Measurements from ENCODE around the gene DENND6B. TPM values are rescaled to one million over a fixed set of nuclear protein-coding genes. Genes with fewer than 3 reads are reported as not detected.

The DENND6B gene
- total and polyA plus RNA-seq, 2 donors (not counting 3 experiments of a cell fraction or from before 2014, with no cell fraction given): 4.1 to 5.9 TPM

GRCh38 chr22:50309601-50309991 is 17.2 kb downstream of the DENND6B start:
- BruUV-seq (replicated peaks): no TSS peak
- Histone ChIP-seq H3K27ac (ENCODE audit: insufficient read depth, low read depth, low read length) (no peak overlapping the region), H3K4me1 (ENCODE audit: control insufficient read depth, extremely low read depth, insufficient read depth, low read length) (peaks cover 31% of the 10 kb centered on the region), H2AFZ (ENCODE audit: low read depth, low read length) (no peak overlapping the region), H3K79me2 (ENCODE audit: control insufficient read depth, insufficient read depth, low read length) (peaks cover 20% of the 10 kb centered on the region), H3K9me3 (replicated peaks; ENCODE audit: control insufficient read depth, insufficient read depth, low read length) (no peaks in the 10 kb centered on the region), H4K20me1 (replicated peaks; ENCODE audit: control insufficient read depth, extremely low read depth, insufficient read depth, low read length) (no peaks in the 10 kb centered on the region), H3K9me1 (replicated peaks; ENCODE audit: control insufficient read depth, extremely low read depth, insufficient read depth, low read length) (no peaks in the 10 kb centered on the region), H3K9ac (replicated peaks; ENCODE audit: extremely low read depth, insufficient read depth, low read length) (no peak overlapping the region), H3K4me3 (replicated peaks in 1 of 3; ENCODE audit: insufficient read depth in 1 of 3, low read depth in 1 of 3, low read length in 3 of 3) (no peak overlapping the region), H3K4me2 (ENCODE audit: insufficient read depth, low read length) (no peak overlapping the region), H3K36me3 (ENCODE audit: control insufficient read depth in 2 of 2, extremely low read depth in 1 of 2, insufficient read depth in 2 of 2, low read length in 2 of 2) (peaks cover 0 to 2% of the 10 kb centered on the region in 2 experiments), H3K27me3 (ENCODE audit: control insufficient read depth in 2 of 2, insufficient read depth in 2 of 2, low read length in 2 of 2) (no peaks in the 10 kb centered on the region)
- no peak for FAIRE-seq
- DNase-seq (ENCODE audit: low read depth, low spot score): no peak
- CTCF ChIA-PET: interaction anchor here (1.4 to 3.8 kb wide), 3 partner anchors 12 to 32 kb away, joined by 3 to 16 read pairs (median 11); no protein-coding TSS in a partner anchor
- intact Hi-C loops (cut with micrococcal nuclease): loop anchor here (2.0 to 5.0 kb wide), 2 partner anchors 17 to 33 kb away; partner anchors contain the start of genes DENND6B and PPP6R2
- POLR2A ChIA-PET: no interaction called here
- dilution Hi-C loops (cut with MboI; ENCODE audit: extremely low pct_ligation_motif_present, low sequenced_read_pairs): no loop called here
- TF ChIP-seq FOS (IDR thresholded peaks at IDR 0.05; ENCODE audit: borderline replicate concordance, insufficient read depth, low read length) (no peak), POLR2A (IDR thresholded peaks at IDR 0.05; ENCODE audit: low read depth, low read length) (no peak)

- TF ChIP-seq EZH2 (IDR thresholded peaks at IDR 0.05; ENCODE audit: borderline replicate concordance, low read depth, low read length, severe bottlenecking): no peak
- no peak for TF ChIP-seq GATA2 (IDR thresholded peaks at IDR 0.05; ENCODE audit: insufficient read depth, insufficient read length, low read depth, low read length)
- no peak for TF ChIP-seq POLR2A (IDR thresholded peaks at IDR 0.05; ENCODE audit: low read depth, low read length)
- TF ChIP-seq FOS (IDR thresholded peaks at IDR 0.05; ENCODE audit: borderline replicate concordance, insufficient read depth, low read length): no peak
- no peak for TF ChIP-seq JUN (IDR thresholded peaks at IDR 0.05; ENCODE audit: borderline replicate concordance, insufficient read depth, insufficient read length, low read depth)
- TF ChIP-seq MYC (IDR thresholded peaks at IDR 0.05; ENCODE audit: low read depth, low read length): no peak
- TF ChIP-seq MAX (IDR thresholded peaks at IDR 0.05; ENCODE audit: insufficient read depth, insufficient read length): no peak
- no peak for TF ChIP-seq CTCF (IDR thresholded peaks at IDR 0.05; ENCODE audit: extremely low read depth in 1 of 2, insufficient read depth in 1 of 2, low read depth in 1 of 2, low read length in 2 of 2)
- no peak for TF ChIP-seq POLR2AphosphoS5 (IDR thresholded peaks at IDR 0.05; ENCODE audit: insufficient read depth, low read depth, low read length)
- POLR2A ChIA-PET: no interaction called here
These were observed 17.7 kb downstream of the DENND6B start for GRCh38 chr22:50308986-50309600.

More at GRCh38 chr22:50308986-50309600, 17.7 kb downstream of the DENND6B start:
- H3K4me2 ChIP-seq (ENCODE audit: insufficient read depth, low read length): no peak overlapping the region
- BruUV-seq (replicated peaks): no TSS peak
- no peak overlapping the region for H3K4me3 ChIP-seq (replicated peaks in 1 of 3; ENCODE audit: insufficient read depth in 1 of 3, low read depth in 1 of 3, low read length in 3 of 3)
- no peaks in the 10 kb centered on the region for H3K27me3 ChIP-seq (ENCODE audit: control insufficient read depth in 2 of 2, insufficient read depth in 2 of 2, low read length in 2 of 2)
- H3K27ac ChIP-seq (ENCODE audit: insufficient read depth, low read depth, low read length): no peak overlapping the region
- no peak for FAIRE-seq
- no peak overlapping the region for H2AFZ ChIP-seq (ENCODE audit: low read depth, low read length)
- dilution Hi-C loops (cut with MboI; ENCODE audit: extremely low pct_ligation_motif_present, low sequenced_read_pairs): no loop called here
- peaks cover 25% of the 10 kb centered on the region for H3K79me2 ChIP-seq (ENCODE audit: control insufficient read depth, insufficient read depth, low read length)
- CTCF ChIA-PET: interaction anchor here (1.4 to 3.8 kb wide), 3 partner anchors 12 to 32 kb away, joined by 3 to 16 read pairs (median 11); no protein-coding TSS in a partner anchor
- no peak for DNase-seq (ENCODE audit: low read depth, low spot score)
- peaks cover 27% of the 10 kb centered on the region for H3K4me1 ChIP-seq (ENCODE audit: control insufficient read depth, extremely low read depth, insufficient read depth, low read length)
- H3K36me3 ChIP-seq (ENCODE audit: control insufficient read depth in 2 of 2, extremely low read depth in 1 of 2, insufficient read depth in 2 of 2, low read length in 2 of 2): peaks cover 0 to 2% of the 10 kb centered on the region in 2 experiments
- no peaks in the 10 kb centered on the region for H3K9me3 ChIP-seq (replicated peaks; ENCODE audit: control insufficient read depth, insufficient read depth, low read length)
- no peaks in the 10 kb centered on the region for H3K9me1 ChIP-seq (replicated peaks; ENCODE audit: control insufficient read depth, extremely low read depth, insufficient read depth, low read length)
- no peak overlapping the region for H3K9ac ChIP-seq (replicated peaks; ENCODE audit: extremely low read depth, insufficient read depth, low read length)
- intact Hi-C loops (cut with micrococcal nuclease): loop anchor here (2.0 to 5.0 kb wide), 2 partner anchors 18 to 33 kb away; partner anchors contain the start of genes DENND6B and PPP6R2
- H4K20me1 ChIP-seq (replicated peaks; ENCODE audit: control insufficient read depth, extremely low read depth, insufficient read depth, low read length): no peaks in the 10 kb centered on the region

Data from endothelial cell of umbilical vein (primary cell).